WERI-Rb-1 (cell line): ENCODE measurements around the gene SDS.

Source experiments
- DNase-seq: peaks from one replicate; pipeline ENCODE4 v3.0.0-alpha.2; 2020
- H3K27ac ChIP-seq: fragments of 250-450 bp; sonication (Bioruptor Pico); 2 replicates; pipeline ENCODE4 v1.5.1; 2020; ENCODE audit warnings: mild to moderate bottlenecking, moderate library complexity
- H3K27me3 ChIP-seq: fragments of 250-450 bp; sonication (Bioruptor Pico); 2 replicates; pipeline ENCODE4 v1.5.1; 2021; ENCODE audit warnings: mild to moderate bottlenecking, low read depth, moderate library complexity; ENCODE audit not compliant: insufficient read depth, severe bottlenecking
- H3K36me3 ChIP-seq: fragments of 250-450 bp; sonication (Bioruptor Pico); 2 replicates; pipeline ENCODE4 v1.5.1; 2020; ENCODE audit warnings: mild to moderate bottlenecking, moderate library complexity
- H3K4me3 ChIP-seq: 2 replicates; pipeline ENCODE4 v1.5.1; 2011; ENCODE audit warnings: low read depth, mild to moderate bottlenecking, control low read depth, low read length
- H3K9me3 ChIP-seq: fragments of 250-450 bp; sonication (Bioruptor Pico); 2 replicates; pipeline ENCODE4 v1.5.1; 2021; ENCODE audit warnings: mild to moderate bottlenecking, moderate library complexity; ENCODE audit not compliant: severe bottlenecking
- CTCF ChIP-seq: IDR thresholded peaks from 2 replicates; pipeline ENCODE4 v1.5.1; 2011; ENCODE audit warnings: low read depth, mild to moderate bottlenecking, control low read depth, inconsistent platforms, low read length

Gene SDS

GRCh38 chr12:113424915-113425823, 21.5 kb upstream of the SDS start:
- Histone ChIP-seq H3K27ac (no peak overlapping the region), H3K36me3 (no peaks in the 10 kb centered on the region; the same call in 1 of the 2 replicates), H3K4me3 (no peak overlapping the region), H3K9me3 (no peaks in the 10 kb centered on the region), H3K27me3 (no peaks in the 10 kb centered on the region)
- TF ChIP-seq CTCF: peak; percentile 84
- peak; percentile 63 for DNase-seq

- no peaks in the 10 kb centered on the region for H3K9me3 ChIP-seq
- no peak overlapping the region for H3K27ac ChIP-seq
- no peaks in the 10 kb centered on the region; the same call in 1 of the 2 replicates for H3K36me3 ChIP-seq
- H3K4me3 ChIP-seq: no peak overlapping the region
- H3K27me3 ChIP-seq: no peaks in the 10 kb centered on the region
- no peak for TF ChIP-seq CTCF
- no peak for DNase-seq
Observed at GRCh38 chr12:113424456-113424855, 20.8 kb upstream of the SDS start.

DNA sequence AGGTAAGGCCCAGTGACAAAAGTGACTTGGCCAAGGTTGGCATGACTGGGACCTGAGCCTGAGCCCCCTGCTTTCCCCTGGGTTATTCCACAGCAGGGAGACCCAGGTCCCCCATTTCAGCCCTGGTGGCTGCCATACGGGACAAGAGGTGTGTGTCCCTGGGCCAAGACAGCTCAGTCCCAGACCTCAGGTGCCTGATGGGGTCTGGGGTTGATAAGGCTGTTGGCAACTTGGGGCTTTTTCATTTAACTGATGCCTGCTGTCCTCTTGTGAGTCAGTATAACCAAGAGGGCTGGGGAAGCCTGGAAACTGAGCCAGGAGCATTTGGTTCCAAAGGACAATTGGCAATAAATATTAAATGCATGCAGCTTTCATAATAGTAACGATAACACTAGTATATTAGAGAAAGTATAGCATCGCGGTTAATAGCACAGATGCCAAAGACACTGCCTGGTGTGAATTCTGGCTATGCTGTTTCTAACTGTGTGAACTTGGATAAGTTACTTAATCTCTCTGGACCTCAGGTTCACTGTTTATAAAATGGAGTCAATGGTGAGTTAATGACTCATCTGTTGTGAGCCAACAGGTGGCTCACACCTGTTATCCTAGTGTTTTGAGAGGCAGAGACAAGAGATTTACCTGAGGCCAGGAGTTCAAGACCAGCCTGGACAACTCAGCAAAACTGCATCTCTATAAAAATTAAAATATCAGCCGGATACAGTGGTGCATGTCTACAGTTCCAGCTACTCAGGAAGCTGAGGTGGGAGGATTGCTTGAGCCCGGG, 19.4 kb upstream of the SDS start:
- H3K27me3 ChIP-seq: no peaks in the 10 kb centered on the region
- DNase-seq: no peak
- H3K27ac ChIP-seq: peak overlapping the region; percentile 80
- no peaks in the 10 kb centered on the region for H3K9me3 ChIP-seq
- TF ChIP-seq CTCF: no peak
- H3K4me3 ChIP-seq: peak overlapping the region; percentile 51
- no peaks in the 10 kb centered on the region; the same call in 1 of the 2 replicates for H3K36me3 ChIP-seq

DNA sequence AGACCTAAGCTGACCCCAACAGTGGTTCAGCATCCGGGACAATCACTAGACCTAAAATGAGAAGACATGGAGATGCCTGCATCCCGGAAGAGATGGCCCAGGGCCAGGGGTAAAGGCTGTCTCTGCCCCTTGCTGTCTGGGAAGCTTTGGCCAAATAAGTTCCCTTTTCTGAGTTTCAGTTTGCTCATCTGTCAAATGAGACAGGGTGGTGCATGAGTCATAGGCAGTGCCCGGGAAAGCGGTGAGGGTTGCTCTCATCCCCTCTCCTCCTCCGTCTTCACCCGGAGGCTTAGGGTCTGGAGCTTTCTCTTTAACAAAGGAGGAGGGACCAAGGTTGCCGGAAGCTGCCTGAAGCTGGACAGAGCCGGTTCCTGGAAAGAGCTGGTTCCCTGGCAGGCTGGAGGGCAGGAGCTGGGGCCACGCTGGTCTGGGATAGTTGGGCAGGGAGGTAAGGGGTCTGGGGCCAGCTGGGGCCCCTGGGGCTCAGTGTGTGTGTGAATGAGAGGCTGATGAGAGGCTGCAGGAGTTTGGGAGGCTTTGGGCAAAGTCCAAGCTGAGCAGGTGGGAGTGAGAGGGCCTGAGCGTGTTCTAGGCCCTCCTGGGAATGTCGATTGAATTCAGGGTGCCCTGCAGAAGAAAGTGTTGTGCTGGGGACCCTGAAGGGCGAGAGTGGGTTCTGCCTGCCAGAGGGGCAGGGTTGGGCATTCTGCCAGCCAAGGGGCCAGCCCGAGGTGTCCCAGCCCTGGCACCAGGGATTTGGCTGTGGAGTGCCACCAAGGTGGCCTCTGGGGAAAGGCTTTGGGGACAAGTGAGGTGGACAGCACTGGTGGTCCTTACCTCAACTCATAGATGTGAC, 18.6 kb upstream of the SDS start, which contains the start of gene SDSL:
TSS of gene SDSL (plus strand) at position 351 of the 856 bp plus-strand sequence. CDS start 5,603 bp downstream, outside the sequence.
- TF ChIP-seq CTCF: no peak
- peak; percentile 75 for DNase-seq
- Histone ChIP-seq H3K4me3 (peak within 1 kb of the TSS; percentile 51), H3K27me3 (no peaks in the 10 kb centered on the region), H3K36me3 (no peaks in the 10 kb centered on the region; the same call in 1 of the 2 replicates), H3K27ac (peak within 1 kb of the TSS; percentile 80), H3K9me3 (no peaks in the 10 kb centered on the region)

- DNase-seq: no peak
- Histone ChIP-seq H3K27ac (no peak overlapping the region), H3K36me3 (no peaks in the 10 kb centered on the region; the same call in 1 of the 2 replicates), H3K4me3 (no peak overlapping the region), H3K27me3 (no peaks in the 10 kb centered on the region), H3K9me3 (no peaks in the 10 kb centered on the region)
- TF ChIP-seq CTCF: no peak
Observed at GRCh38 chr12:113420996-113421595, 17.4 kb upstream of the SDS start.
